AG10803 (cell line): ENCODE results near the gene MAP2K6.

Experiments used
- DNase-seq: peaks from one replicate; pipeline ENCODE4 v3.0.0; 2010; ENCODE audit warnings: low read depth
- H3K4me3 ChIP-seq: 2 replicates; pipeline ENCODE4 v1.5.1; 2011; ENCODE audit warnings: mild to moderate bottlenecking, low read length, control low read depth
- CTCF ChIP-seq: conservative IDR thresholded peaks from 2 replicates; pipeline ENCODE4 v1.5.1; 2011; ENCODE audit warnings: mild to moderate bottlenecking, low read length, control low read depth, inconsistent platforms

The MAP2K6 gene

GRCh38 chr17:69528035-69528434 is 113.5 kb downstream of the MAP2K6 start:
- H3K4me3 ChIP-seq: no peak overlapping the region
- no peak for TF ChIP-seq CTCF
- no peak for DNase-seq

GRCh38 chr17:69533481-69534234 is 119.2 kb downstream of the MAP2K6 start:
- H3K4me3 ChIP-seq: no peak overlapping the region
- no peak for DNase-seq
- no peak for TF ChIP-seq CTCF

- no peak overlapping the region for H3K4me3 ChIP-seq
- DNase-seq: no peak
- TF ChIP-seq CTCF: no peak
Measured at GRCh38 chr17:69534235-69534621, 119.7 kb downstream of the MAP2K6 start.

GRCh38 chr17:69535016-69535570 is 120.6 kb downstream of the MAP2K6 start:
- DNase-seq: no peak
- no peak for TF ChIP-seq CTCF
- no peak overlapping the region for H3K4me3 ChIP-seq

- TF ChIP-seq CTCF: no peak
- no peak overlapping the region for H3K4me3 ChIP-seq
- no peak for DNase-seq
Measured at GRCh38 chr17:69538795-69539194, 124.3 kb downstream of the MAP2K6 start.

GRCh38 chr17:69539274-69539673 is 124.8 kb downstream of the MAP2K6 start:
- no peak for DNase-seq
- no peak overlapping the region for H3K4me3 ChIP-seq
- no peak for TF ChIP-seq CTCF

- TF ChIP-seq CTCF: no peak
- peak; percentile 57 for DNase-seq
- H3K4me3 ChIP-seq: no peak overlapping the region
Measured at GRCh38 chr17:69539781-69540319, 125.4 kb downstream of the MAP2K6 start.
